ENCODE data around the gene PDGFRB.

PDGFRB gene

DNA sequence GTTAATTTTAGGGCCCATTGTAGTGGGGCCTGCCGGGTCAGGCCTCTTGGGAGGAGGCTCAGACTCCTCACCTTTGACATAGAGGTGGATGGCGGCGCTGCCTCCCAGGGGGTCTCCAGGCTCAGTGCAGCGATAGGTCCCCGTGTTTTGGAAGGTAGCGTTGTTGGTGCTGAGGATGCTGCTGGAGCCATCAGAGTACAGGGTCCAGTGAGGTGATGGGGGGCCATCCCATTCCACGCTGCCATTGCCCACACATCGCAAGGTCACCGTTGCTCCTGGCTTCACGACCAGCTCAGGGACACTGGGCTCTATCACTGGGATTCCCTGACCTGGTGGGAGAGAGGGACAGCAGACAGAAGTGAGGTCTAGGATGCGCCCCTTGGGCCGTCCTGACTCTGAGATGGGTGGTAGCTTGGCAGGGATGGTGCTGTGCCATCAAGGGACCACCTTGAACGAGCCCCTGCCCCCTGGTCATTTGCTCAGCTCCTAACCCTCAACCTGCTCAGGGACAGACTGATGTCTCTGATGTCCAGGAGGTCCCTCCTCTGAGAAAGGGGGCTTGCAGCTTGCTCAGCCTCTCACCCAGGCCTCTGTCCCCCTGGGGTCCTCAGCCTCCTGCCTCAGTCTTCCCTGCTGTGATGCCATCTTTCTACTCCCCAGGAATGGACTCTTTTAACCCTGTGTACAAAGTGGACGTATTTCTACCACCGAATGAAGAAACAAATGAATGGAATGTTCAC lies 74.8 kb downstream of the PDGFRB start:
- DNase-seq, result no peak

DNA sequence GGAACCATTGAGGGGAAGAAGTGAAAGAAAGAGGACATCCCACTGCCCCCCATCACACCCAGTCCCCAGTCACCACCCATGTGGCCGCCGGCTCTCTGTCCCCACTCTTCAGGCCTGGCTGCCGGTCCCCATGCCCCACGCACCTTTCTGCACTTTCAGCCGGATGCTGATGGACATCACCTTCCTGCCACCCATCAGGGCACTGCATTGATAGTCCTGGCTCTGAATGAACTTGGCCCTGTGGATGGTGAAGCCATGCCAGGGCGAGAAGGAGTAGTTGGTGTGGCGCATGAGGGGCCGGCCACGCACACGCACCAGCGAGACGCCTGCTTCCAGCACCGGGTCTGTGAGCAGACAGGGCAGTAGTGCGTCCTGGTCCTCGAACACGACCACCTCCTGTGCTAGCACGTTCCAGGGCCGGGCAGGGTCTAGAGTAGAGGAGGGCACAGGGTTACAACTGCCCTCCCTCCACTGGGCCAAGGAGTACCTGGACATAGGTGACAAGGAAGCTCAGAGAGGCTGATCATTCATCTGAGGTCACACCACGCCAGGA lies 75.7 kb downstream of the PDGFRB start:
- DNase-seq, result no peak

- DNase-seq, result no peak
Observed at GRCh38 chr5:150078802-150079689, 76.6 kb downstream of the PDGFRB start.

DNA sequence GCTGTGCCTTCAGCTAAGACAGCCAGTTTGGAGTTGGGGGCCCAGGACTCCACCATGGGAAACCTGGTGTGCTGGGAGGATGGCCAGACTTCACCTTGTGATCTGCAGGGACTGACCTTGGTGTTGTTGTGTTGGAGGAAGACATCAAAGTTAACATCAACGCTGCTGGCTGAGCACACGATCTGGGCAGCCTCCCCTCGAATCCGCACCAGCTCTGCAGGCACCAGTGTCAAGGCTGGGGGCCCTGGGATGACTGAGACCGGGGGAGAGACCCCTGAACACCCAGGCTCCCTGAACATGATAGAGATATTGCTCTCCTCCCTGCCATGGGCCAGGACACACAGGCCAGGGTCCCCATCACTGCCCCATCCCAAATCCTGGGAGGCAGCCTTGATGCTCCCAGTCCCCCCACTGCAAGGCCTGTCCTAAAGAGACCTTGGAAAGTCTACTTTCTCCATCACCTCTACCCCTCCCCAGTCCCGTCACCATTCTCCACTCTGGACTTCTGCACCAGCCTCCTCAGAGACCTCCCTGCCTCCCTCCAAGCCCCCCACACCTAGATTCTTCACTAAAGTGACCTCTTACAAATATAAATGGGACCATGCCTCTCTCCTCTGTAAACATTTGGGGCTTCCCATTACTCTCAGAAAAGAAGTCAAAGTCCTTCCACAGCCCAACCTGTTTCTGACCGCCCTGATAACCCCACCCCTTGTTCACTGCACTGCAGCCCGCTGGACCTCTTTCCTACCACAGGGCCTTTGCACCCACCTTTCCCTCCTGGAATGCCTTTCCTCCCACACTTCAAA lies 77.4 kb downstream of the PDGFRB start:
- no peak for DNase-seq

DNA sequence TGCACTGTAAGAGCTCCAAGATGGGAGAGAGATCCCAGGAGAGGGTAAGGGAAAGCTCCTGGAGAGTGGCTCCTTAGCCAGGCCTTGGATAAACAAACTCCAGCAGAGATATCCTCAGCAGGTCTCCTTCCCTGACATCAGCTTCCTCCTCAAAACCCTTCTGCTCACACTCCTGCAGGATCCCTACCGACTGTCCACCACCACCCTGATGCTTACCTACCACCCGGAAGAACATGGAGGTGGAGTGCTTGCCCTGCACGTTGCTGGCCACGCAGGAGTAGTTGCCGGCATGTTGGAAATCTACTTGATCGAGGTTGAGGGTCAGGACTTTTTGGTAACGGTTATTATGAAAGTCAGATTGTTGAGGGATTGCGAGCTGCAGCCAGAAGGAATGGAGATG lies 78.6 kb downstream of the PDGFRB start:
- no peak for DNase-seq

DNA sequence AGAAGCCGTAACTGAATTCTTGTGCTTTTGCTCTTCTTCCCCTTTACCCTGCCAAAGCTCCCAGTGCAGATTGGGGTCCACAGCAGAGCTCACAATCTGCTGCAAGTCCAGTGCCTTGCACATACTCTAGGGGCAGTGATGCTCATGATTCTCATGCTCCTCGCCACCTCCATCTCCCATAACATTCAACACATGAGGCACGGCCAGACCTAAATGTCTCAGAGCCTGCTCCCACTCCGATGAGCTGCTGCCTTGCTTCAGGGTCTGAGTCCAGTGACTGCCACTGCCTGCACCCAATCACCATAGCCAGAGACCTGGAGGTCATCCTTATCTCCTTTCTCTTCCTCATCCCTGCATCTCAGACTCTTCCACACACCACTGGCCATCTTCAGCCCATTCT lies 79.8 kb downstream of the PDGFRB start:
- DNase-seq, result no peak

DNA sequence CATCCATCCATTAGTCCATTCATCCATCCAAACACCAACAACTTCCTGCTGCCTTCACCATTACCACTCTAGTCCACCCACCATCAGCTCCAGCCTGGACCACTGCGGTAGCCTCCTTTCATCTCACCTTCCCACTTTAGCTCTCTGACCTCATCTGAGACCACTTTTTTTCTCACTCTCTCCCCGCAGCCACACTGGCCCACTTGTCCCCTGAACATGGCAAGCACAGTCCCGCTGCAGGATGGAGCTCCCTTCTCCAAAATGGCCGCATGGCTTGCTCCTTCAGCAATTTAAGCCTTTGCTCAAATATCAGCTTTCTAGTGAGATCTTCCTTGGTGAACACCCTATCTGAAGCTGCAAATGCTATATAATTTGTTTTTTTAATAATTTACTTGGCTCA lies 80.4 kb downstream of the PDGFRB start:
- DNase-seq, result no peak

- no peak for DNase-seq
Observed at GRCh38 chr5:150073677-150074076, 82.0 kb downstream of the PDGFRB start.

DNA sequence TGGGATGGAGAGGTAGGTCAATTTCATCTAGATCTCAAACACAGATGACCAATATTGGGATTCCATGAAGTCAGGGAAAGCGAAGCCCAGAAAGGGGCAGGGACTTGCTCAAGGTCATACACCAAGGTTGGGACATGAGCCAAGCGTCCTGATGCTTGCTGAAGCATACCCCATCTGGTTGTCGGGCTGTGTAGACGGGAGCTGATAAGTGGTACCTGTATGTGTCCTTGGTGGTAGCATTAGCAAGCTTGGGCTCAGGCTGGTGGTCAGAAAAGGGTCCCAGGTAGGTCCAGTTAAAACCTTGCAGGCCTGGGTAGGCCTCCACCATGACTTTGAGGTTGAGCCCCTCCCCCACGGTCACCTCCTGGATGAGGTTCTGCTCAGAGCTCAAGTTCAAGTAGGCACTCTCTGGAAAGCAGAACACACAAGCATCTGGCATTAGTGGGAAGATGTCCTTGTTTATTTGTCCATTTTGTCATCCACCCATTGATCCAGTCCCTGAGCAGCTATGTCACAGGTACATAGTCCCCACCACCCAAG lies 82.5 kb downstream of the PDGFRB start:
- DNase-seq, result no peak

DNA sequence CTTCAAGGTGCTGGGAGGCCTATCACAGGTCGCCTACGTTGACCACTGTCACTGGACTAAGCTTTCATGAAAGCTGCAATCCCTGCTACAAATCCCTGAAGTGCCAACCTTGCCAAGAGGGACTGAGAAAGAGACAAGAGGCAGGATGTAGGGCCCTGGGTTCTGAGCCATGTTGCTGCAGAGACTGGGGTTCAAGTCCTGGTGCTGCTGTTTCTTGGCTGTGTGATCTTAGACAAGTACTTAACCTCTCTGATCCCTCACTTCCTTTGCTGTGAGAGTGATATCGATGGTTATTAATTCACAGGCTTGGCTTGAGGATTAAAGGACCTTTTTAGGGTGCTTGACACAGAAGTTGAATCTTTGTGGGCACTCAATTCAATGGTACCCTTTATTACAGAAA lies 84.8 kb downstream of the PDGFRB start:
- DNase-seq, result no peak

- no peak for DNase-seq
Observed at GRCh38 chr5:150069672-150070627, 85.7 kb downstream of the PDGFRB start.

DNA sequence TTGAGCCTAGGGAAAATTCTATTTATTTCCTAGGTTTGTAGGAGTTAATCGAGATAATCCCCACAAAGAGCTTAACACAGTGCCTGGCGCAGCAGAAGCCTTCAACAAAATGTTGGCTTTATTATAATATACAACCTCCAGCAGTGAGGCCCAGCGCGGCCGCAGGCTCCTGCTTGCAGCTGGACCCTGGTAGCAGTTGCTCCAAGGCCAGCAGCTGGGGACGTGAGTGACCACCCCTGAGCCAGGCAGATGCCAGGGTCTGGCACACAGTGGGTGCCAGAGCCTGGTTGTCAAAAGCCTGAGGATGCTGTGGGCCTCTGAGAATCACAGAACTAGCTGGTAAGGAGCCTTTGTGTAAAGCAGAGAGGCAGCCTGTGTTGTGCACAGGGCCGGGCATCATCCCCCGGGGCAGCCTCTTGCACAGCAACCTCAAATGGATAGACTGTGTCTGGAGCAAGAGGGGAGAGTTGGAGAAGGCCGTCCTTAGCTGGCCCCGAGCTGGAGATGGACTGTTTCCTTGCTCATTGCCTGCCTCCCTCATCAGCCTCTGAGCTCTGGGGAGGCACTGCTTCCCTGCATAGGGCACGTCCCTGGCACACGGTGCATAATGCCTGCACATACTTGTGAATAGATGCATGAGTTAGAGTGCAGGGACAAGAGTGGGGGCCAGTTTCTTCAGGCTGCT lies 86.5 kb downstream of the PDGFRB start:
- no peak for DNase-seq

DNA sequence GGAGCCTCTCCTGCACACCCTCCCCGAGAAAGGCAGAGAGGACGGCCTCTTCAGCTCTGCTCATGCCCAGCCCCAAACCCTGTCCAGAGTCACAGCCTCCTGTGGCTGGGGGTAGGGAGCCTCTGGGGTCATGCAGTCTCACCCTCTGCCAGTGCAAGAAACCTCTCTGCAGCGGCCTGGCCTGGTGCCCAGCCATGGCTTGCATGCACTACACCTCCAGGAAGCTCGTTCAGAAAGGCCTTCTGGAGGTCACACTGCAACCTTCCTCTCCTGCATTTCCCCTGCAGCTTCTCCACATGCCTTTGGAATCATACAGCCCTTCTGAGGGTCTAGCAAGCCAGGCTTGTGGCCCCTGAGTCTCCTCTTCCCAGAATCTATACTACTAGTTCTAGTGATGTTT lies 87.2 kb downstream of the PDGFRB start:
- no peak for DNase-seq

DNA sequence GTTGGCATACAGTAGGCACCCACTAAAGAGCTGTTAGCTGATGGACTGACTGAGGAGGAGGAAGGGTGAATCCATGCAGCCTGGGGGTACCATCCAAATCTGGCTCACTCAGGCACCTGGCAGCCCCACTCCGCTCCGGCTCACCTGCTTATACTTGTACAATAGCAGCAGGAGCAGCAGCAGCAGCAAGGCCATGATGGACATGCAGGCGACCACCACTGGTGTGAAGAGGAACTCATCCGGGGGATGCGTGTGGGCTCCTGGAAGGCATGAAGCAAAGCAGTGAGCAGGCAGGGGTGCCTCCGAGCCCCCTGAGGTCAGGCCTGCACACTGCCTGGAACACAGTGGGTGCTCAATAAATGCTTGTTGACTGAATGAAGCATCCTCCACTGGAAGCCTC lies 87.6 kb downstream of the PDGFRB start:
- no peak for DNase-seq

DNA sequence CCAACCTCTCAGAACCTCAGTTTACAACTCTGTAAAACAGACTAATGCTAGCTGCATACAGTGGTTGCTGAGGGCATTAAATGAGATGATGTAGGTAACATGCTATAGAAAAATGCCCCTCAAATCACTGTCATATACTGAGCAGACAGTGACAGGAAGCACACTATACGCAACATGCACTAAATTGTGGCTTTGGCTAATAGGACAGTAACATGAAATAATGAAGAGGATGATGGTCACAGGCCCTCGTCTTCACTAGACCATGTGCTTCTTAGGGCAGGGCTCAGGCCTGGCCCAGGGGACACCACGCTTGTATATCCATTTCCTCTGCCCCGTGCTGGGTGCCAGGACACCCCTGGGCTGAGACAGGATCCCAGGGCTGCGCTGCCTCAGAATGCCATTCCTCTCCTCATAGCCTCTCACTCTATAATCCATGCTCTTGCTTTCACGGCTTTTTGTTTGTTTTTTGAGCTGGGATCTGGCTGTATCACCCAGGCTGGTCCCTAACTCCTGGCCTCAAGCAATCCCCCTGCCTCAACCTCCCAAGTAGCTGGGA lies 88.2 kb downstream of the PDGFRB start:
- no peak for DNase-seq

- no peak for DNase-seq
Observed at GRCh38 chr5:150066901-150067396, 88.7 kb downstream of the PDGFRB start.

GRCh38 chr5:150066436-150066835 lies 89.2 kb downstream of the PDGFRB start:
- DNase-seq, result no peak

DNA sequence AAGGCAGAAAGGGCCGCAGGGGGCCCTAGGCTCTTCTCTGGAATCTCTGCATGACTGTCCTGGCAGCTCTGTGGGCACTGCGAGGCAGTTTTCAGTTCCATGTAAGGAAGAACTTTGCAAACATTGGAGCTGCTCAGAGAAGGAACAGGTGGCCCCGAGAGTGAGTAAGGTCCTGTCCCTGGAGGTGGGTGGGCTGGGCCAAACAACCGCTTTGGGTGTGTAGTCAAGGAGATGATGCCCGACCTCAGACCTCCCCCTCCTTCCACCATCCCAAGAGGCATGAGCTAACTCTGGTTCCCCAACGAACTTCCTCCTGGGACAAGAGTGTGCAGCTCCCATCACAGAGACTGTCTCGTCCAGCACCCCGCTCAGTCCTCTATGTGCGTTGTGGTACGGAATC lies 89.8 kb downstream of the PDGFRB start:
- DNase-seq, result no peak

- no peak for DNase-seq
Observed at GRCh38 chr5:150065346-150065745, 90.3 kb downstream of the PDGFRB start.

DNA sequence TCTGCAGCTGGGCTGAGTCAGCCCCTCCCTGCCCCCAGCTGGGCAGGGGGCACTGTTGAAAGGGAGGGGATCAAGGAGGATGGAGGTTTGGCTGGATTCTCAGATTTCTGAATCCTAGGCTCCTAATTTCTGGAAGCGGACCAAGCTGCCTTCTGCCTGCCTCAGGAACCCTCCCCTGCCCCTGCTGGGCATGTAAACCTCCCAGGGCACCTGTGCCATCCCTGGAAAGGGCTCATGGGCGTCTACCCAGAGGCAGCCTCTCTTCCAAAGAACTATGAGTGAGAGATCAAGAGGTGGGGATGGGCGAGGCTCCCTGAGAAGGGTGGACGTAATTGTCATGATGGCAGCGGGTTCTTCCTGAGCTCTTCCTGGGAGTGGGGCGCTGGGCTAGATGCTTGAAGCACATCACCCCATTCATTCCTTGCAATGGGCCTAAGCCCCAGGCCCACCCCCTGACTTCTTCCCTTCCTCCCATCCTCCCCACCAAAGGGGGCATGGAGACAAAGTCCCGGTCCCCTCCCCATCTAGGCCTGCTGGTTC lies 90.9 kb downstream of the PDGFRB start:
- DNase-seq, result no peak

Data from CD4-positive, alpha-beta T cell treated with Interleukin-6 for 4 hours (primary cell).